A549 treated with Hydrocortisone at 1 μM for 4 hours (cell line): ENCODE measurements around the gene HARS2. TPM values are rescaled to one million over a fixed set of nuclear protein-coding genes. Genes with fewer than 3 reads are reported as not detected.

Source experiments
- total RNA-seq: library from RNA; stranded (reverse); fragments of 200-300 nt; extraction: Qiagen RNA extraction; gene quantifications from 5 replicates; pipeline ENCODE4 v1.2.3, GENCODE V29; 2022

Gene HARS2
- 34.4 to 44.5 TPM (median 36.9 TPM) in 5 replicates for total RNA-seq

GRCh38 chr5:140690941-140691924 is at the start of gene HARS2, which contains the start of gene HARS1:
HARS2 (plus strand) TSS chr5:140691455; CDS start chr5:140691649, 194 bp downstream.
HARS1 (minus strand) TSS chr5:140691370; CDS start chr5:140691304, 66 bp downstream.

GRCh38 chr5:140664359-140665119 is 26.7 kb upstream of the HARS2 start, which contains the start of gene WDR55:
WDR55 (plus strand) TSS chr5:140664904; CDS start chr5:140664913, 9 bp downstream.

GRCh38 chr5:140673187-140673976 is 17.9 kb upstream of the HARS2 start, which contains the start of gene DND1:
DND1 (minus strand) TSS chr5:140673576; CDS start chr5:140673542, 34 bp downstream.

GRCh38 chr5:140700177-140701144 is 9.2 kb downstream of the HARS2 start, which contains the start of gene ZMAT2:
ZMAT2 (plus strand) TSS chr5:140700447; CDS start chr5:140700461, 14 bp downstream.

Other genes with a start within 250 kb of the HARS2 start
- gene EIF4EBP3, start 143.8 kb upstream of the HARS2 start, total RNA-seq = 0.39 to 3.0 TPM (median 1.8 TPM) in 5 replicates
- gene SRA1, start 134.0 kb upstream of the HARS2 start, total RNA-seq = 32.5 to 53.2 TPM (median 46.8 TPM) in 5 replicates
- gene APBB3, start 126.9 kb upstream of the HARS2 start, total RNA-seq = 5.3 to 7.1 TPM (median 6.4 TPM) in 5 replicates
- gene SLC35A4, start 126.6 kb upstream of the HARS2 start, total RNA-seq = 73.1 to 91.2 TPM (median 80.5 TPM) in 5 replicates
- gene CD14, start 58.3 kb upstream of the HARS2 start, total RNA-seq = 3.3 to 4.5 TPM (median 4.1 TPM) in 5 replicates
- gene TMCO6, start 52.0 kb upstream of the HARS2 start, total RNA-seq = 9.2 to 12.7 TPM (median 12.2 TPM) in 5 replicates
- gene NDUFA2, start 43.8 kb upstream of the HARS2 start, total RNA-seq = 84.6 to 130 TPM (median 123 TPM) in 5 replicates
- 84.3 to 119 TPM (median 87.4 TPM) in 5 replicates for gene IK, start 43.6 kb upstream of the HARS2 start, total RNA-seq
- gene WDR55, start 26.6 kb upstream of the HARS2 start, total RNA-seq = 27.2 to 34.7 TPM (median 29.0 TPM) in 5 replicates
- 0.47 to 0.94 TPM (median 0.70 TPM) in 5 replicates for gene DND1, start 17.9 kb upstream of the HARS2 start, total RNA-seq
- gene HARS1, start 85 bp upstream of the HARS2 start, total RNA-seq = 73.7 to 90.7 TPM (median 77.1 TPM) in 5 replicates
- 79.9 to 111 TPM (median 84.2 TPM) in 5 replicates for gene ZMAT2, start 9.0 kb downstream of the HARS2 start, total RNA-seq
- 0.14 to 0.29 TPM (median 0.23 TPM) in 5 replicates for gene PCDHA1, start 94.7 kb downstream of the HARS2 start, total RNA-seq
- gene PCDHA2, start 103.4 kb downstream of the HARS2 start, total RNA-seq = 0.06 to 0.08 TPM (median 0.06 TPM) in 3 of 5 replicates, not detected in the others
- gene PCDHA3, start 109.6 kb downstream of the HARS2 start, total RNA-seq = 0.66 to 1.0 TPM (median 0.82 TPM) in 5 replicates
- 1.1 to 1.9 TPM (median 1.9 TPM) in 5 replicates for gene PCDHA4, start 115.6 kb downstream of the HARS2 start, total RNA-seq
- gene PCDHA5, start 130.2 kb downstream of the HARS2 start, total RNA-seq = 0.70 to 1.1 TPM (median 0.76 TPM) in 5 replicates
- 0.05 to 0.08 TPM (median 0.08 TPM) in 3 of 5 replicates, not detected in the others for gene PCDHA6, start 136.5 kb downstream of the HARS2 start, total RNA-seq
- gene PCDHA7, start 142.8 kb downstream of the HARS2 start, total RNA-seq = 0.05 to 0.16 TPM (median 0.09 TPM) in 5 replicates
- 0.05 to 0.09 TPM (median 0.06 TPM) in 4 of 5 replicates, not detected in the other for gene PCDHA8, start 149.7 kb downstream of the HARS2 start, total RNA-seq
- gene PCDHA9, start 156.9 kb downstream of the HARS2 start, total RNA-seq = not detected in 5 replicates
- gene PCDHA10, start 164.4 kb downstream of the HARS2 start, total RNA-seq = 0.01 to 0.03 TPM (median 0.02 TPM) in 3 of 5 replicates, not detected in the others
- 0.07 to 0.30 TPM (median 0.17 TPM) in 5 replicates for gene PCDHA11, start 177.5 kb downstream of the HARS2 start, total RNA-seq
- gene PCDHA12, start 183.9 kb downstream of the HARS2 start, total RNA-seq = 2.7 to 3.6 TPM (median 2.8 TPM) in 5 replicates
- 0.06 to 0.10 TPM (median 0.08 TPM) in 3 of 5 replicates, not detected in the others for gene PCDHA13, start 190.7 kb downstream of the HARS2 start, total RNA-seq
- gene PCDHAC1, start 234.8 kb downstream of the HARS2 start, total RNA-seq = 1.8 to 2.5 TPM (median 2.2 TPM) in 5 replicates